OCI-LY1 (cell line): ENCODE results near the gene SC5D.

ENCODE experiments used
- CTCF ChIP-seq: fragments of 200-600 bp; sonication (generic), shearing (Covaris generic); IDR thresholded peaks from 2 replicates; pipeline ENCODE4 v1.5.1; 2017; ENCODE audit warnings: mild to moderate bottlenecking, antibody characterized with exemption, low read length, moderate library complexity, mixed read lengths
- EZH2 ChIP-seq: fragments of 200-600 bp; sonication (generic), shearing (Covaris generic); IDR thresholded peaks from 2 replicates; pipeline ENCODE4 v1.8.0; 2017; ENCODE audit warnings: borderline replicate concordance, mixed run types, mild to moderate bottlenecking, antibody characterized with exemption, low read length, moderate library complexity, mixed read lengths

- no peak for TF ChIP-seq CTCF
- TF ChIP-seq EZH2: no peak
Measured at GRCh38 chr11:121300313-121300971, 7.9 kb downstream of the SC5D start.
